GM19035 (cell line): Measurements from ENCODE around the gene CEP170B.
"Not testable (repeated sequence)": the region's sequence is repeated elsewhere in the genome, so short reads cannot be mapped to it uniquely, and the experiment has no call there.

Source experiments
- ATAC-seq: cut with Tn5 transposase; IDR thresholded peaks from one replicate; pipeline ENCODE4 v1.9.1; 2021; ENCODE audit not compliant: unreplicated experiment

The CEP170B gene

DNA sequence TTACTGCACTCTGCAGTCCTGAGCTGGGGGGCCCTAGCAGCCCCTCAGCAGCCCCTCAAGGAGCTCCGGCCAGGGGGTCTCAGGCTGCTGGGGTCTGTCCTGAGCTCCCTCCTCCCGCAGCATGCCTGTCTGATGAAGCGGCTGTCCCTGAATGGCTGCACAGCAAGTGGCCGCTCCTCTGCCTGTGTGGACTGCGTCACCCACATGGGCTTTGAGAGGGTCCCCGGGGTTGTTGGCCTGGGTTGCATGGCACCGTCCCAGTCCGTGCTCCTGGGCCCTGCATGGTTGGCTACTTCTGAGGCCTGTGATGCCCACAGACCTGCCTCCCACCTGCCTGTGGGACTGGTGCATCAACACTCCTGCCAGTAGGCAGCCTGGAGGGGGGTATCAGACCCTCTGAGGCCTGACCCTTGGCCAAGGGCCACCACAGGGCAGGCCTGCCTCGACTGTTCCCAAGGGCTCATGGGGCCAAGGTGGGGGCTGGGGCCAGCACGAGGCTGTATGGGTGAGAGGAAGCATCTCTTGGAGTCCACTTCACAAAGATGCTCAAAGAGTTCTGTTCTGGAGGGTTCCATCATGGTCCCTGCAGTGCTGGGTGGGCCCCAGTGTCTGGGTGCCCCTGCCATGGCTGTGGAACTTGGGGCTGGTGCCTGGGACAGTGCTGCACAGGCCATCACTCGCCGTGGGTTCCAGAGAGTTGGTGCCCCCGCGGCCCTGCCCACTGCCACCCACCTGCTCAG is 12.2 kb downstream of the CEP170B start:
- no peak for ATAC-seq

DNA sequence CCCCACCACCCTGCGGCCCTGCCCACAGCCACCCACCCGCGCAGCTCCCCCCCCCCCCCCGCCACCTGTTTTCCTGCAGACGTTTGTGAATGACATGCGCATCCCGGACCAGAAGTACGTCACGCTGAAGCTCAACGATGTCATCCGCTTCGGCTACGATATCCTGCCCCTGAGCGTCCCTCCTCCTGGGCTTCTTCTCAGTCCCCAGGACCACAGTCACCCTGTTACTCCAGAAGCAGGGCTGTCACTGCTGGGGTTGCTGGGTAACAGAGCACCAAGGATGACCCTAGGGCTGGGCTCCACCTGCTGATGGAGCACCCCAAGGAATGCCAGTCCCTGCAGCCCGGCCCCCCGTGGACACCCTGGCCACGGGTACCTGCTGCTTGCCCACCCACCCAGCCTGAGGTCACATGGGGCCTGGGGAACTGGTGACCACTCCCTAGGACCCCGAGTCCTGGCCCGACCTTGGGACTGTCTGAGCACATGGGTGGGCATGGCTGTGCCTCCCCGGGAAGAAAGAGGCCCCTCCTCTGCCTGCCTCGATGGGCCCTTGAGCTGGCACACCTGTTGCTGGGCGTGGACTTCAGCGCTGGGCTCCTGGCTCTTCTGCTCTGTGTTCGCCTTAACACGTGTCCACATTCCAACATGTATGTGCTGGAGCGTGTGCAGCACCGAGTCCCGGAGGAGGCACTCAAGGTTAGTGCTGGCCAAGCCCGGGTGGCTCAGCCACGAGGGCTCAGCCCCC is 12.9 kb downstream of the CEP170B start:
- no peak for ATAC-seq

DNA sequence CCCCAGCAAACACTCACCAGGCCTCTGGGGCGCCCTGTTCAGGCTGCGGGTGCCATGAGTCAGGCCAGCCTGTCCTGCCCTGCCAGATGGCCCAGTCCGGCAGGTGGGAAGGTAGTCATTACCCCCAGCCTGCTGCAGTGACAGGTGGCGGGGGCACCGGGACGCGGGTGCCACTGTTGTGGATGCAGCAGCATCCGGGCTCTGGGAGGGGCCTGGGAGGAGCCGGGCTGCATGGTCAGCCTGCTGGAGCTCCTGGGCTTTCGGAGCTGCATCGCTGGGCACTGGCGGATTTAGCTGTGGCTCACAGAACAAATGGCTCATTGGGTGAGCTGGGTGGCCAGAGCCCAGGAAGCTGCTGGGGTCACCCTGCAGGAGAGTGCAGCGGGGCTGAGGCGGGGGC is 13.5 kb downstream of the CEP170B start:
- ATAC-seq, result no peak

DNA sequence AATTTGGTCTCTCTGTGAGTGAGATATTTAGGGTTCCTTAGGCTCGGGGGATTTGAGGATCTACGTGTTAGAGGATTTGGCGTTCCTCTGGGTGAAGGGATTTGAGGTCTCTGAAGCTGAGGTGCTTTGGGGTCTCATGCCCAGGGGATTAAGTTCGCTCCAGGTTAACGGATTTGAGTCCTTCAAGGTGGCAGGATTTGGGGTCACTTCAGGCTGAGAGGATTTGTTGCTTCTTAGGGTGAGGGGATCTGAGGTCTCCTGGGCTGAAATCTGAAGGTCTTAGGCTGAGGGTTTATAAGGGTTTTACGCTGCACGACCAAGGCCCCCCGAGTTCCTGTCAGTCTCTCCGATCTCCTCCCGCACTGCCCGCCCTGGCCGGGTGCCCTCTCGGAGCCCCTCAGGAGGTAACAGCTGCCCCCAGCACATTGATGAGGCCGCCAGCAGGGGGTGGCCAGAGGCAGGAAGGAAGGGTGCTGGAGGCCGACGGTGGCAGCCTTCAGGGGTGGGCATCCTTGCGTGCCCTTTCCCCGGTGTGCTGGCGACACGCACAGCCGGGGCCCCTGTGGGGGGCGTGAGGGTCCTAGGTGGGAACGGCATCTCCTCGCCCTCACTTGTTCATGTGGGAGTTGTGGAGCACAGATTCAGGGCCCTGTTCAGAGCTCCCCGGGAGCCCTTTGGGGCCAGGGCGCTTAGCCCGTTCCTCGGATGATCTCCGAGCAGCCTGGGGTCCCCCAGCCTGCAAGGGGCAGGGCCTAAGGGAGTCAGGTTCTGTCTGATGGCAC is 14.3 kb downstream of the CEP170B start:
- no peak for ATAC-seq

DNA sequence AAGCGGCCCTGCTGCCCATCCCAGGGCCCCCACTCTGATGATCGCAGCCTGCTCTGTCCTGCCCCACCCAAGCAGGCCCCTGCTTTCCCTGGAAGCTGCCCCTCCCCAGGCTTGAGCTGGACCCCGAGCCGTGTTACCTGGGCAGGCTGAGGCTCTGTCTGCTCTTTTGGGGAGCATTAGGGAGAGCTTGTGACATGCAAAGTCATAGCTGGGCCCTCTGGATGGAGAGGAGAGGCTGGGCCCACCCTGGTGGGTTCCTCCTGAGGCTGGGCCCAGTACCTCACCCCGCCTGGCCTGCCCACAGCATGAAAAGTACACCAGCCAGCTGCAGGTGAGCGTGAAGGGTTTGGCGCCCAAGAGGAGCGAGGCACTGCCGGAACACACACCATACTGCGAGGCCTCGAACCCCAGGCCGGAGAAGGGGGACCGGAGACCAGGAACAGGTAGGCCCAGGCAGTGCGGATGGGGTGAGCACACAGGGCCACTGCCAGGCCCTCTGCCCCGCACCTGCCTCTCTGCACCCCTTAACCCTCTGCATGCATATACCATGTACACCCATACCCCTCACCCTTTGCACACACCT is 15.0 kb downstream of the CEP170B start:
- no peak for ATAC-seq

DNA sequence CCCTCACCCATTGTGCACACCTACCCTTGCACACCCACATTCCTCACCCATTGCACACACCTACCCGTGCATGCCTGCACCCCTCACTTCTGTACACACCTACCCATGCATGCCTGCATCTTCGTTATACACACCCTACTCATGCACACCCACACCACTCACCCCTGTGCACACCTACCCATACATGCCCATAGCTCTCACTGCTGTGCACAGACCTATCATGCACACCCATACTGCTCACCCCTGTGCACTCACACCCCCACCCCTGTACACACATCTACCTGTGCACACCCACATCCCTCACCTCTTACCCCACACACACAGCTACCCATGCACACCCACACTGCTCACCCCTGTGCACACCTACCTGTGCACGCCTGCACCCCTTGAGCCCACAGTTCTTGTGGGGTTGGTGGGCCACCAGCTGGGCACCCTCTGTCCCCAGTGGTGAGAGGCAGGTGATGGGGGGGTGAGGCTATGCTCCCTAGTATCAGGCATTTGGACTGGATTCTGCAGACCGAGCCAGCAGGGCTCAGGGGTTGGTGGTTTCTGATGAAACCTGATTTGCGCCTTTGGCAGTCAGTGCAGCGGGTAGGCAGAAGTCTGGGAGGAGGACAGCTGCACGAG is 15.6 kb downstream of the CEP170B start:
- ATAC-seq, result no peak

DNA sequence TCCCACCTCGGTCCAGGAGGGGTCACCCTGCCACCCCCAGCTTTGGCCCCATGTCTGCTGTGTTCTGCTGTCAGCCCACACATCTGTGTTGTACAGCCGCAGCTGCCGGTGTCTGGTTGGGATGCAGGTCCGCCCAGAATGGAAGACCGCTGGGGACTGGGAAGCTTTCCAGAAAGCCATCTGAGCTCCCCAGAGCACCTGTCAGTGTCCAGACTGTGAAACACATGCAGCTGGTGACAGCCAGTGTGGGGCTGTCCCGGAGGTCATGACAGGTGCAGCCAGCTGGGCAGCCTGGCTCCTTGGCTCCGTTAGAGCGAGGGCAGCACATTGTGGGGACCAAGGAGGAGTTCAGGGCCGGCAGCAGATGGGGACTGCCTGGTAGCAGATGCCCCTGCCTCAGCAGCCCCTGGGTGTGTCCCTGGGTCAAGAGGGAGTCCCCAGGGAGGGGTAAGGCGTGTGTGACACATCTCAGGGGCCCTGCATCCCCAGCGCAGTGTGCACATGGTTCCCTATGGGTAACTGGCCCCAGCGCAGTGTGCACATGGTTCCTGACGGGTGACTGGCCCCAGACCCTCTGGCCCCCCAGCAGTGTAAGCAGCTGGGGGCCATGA is 16.4 kb downstream of the CEP170B start:
- ATAC-seq, result no peak

DNA sequence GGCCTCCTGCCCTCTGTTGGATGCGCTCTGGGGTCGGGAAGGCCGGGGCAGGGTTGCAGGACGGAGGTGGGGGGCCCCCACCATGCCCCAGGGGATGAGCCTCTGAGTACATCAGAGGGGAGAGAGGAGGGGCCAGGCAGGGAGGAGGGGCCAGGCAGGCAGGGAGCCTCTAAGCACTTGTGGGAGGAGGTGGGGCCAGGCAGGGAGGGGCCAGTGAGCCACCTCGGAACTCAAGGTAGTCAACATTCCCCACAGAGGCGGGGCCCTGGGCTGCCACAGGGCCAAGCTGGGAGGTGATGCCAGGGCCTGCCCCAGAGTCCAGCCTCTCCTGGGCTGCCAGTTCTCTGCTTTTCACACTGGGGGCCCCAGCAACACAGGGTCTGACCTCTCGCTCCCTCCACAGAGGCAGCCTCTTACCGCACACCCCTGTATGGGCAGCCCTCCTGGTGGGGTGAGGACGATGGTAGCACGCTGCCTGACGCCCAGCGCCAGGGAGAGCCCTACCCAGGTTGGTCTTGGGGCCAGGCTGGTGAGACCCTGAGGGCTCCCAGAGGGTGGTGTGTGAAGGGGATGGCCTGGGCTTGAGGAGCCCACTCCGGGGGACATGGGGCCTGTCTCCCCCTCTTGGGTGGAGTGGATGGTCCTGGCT is 17.4 kb downstream of the CEP170B start:
- no peak for ATAC-seq

DNA sequence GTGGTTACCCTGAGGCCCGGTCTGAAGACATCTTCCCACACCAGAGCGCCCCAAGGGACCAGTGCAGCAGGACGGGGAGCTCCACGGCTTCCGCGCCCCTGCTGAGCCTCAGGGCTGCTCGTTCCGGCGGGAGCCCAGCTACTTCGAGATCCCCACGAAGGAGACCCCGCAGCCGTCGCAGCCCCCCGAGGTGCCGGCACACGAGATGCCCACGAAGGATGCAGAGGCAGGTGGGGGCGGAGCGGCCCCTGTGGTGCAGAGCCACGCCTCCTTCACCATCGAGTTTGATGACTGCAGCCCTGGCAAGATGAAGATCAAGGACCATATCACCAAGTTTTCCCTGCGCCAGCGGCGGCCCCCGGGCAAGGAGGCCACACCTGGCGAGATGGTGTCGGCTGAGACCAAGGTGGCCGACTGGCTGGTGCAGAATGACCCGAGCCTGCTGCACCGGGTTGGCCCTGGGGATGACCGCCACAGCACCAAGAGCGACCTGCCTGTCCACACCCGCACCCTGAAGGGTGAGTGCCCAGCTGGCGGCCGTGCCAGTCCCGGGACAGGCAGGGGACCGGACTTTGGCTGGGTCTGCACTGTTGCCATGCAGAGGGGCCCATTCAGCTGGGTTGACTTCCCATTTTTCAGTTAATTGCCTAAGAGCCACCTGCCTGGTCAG is 18.1 kb downstream of the CEP170B start:
- no peak for ATAC-seq

DNA sequence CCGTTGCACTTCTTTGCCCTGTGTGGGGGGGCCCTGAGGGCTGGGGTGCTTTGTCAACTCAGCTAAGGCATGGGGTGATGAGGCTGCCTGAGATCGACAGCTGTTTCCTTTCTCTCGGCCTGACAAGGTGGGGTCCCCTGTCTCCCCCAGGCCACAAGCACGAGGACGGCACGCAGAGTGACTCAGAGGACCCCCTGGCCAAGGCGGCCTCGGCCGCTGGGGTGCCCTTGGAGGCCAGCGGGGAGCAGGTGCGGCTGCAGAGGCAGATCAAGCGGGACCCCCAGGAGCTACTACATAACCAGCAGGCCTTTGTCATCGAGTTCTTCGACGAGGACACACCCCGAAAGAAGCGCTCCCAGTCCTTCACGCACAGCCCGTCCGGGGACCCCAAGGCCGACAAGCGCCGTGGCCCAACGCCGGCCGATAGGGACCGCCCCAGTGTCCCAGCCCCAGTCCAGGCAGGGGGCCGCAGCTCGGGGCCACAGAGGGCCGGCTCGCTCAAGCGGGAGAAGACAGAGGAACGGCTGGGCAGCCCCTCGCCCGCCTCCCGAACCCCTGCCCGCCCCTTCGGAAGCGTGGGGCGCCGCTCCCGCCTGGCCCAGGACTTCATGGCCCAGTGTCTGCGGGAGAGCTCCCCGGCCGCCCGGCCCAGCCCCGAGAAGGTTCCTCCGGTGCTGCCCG is 18.8 kb downstream of the CEP170B start:
- no peak for ATAC-seq

DNA sequence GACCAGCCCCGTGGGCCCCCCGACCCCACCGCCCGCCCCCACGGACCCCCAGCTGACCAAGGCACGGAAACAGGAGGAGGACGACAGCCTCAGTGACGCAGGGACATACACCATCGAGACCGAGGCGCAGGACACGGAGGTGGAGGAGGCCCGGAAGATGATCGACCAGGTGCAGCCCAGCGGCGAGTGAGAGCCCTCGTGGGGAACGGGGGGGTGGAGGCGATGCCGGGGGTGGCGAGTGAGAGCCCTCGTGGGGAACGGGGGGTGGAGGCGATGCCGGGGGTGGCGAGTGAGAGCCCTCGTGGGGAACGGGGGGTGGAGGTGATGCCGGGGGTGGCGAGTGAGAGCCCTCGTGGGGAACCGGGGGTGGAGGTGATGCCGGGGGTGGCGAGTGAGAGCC is 19.3 kb downstream of the CEP170B start:
- not testable (repeated sequence) for ATAC-seq

DNA sequence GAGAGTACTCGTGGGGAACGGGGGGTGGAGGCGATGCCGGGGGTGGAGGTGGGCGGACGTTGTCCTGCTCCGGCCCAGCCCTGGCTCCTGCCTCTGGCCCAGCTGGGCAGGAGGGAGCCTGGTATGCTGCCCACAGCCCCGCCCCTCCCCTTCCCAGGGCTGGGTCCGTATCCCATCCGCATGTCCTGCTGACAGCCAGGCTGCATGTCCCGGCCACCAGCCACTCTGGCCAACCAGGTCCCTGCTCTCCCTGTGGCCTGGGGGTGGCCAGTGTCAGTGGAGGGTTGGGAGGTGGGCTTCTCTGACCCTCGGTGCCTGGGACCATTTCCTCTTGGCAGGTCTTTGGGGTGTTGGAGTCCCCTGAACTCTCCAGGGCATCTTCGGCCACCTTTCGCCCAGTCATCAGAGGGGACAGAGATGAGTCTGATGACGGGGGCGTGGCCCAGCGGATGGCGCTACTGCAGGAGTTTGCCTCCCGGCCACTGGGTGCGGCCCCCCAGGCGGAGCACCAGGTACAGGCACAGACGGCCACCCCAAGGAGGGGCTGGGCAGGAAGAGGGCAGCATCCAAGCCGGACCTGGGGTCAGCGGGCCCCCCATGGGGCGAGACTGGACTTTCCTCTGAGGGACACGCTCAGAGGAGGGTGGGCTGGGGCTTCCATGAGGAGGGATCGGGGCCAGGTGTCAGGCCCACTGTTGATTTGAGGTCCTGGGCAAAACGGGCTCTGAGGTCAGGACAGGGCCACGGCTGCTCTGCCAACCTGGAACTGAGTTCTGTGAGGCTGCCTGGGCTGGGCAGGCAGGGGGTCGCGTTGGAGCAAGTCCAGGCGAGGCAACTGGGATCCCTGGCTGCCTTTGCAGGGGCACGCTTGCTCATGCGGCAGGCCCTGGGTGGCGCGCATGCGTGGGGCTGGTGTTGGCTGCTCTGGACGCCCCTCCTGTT is 20.2 kb downstream of the CEP170B start:
- ATAC-seq, result no peak

DNA sequence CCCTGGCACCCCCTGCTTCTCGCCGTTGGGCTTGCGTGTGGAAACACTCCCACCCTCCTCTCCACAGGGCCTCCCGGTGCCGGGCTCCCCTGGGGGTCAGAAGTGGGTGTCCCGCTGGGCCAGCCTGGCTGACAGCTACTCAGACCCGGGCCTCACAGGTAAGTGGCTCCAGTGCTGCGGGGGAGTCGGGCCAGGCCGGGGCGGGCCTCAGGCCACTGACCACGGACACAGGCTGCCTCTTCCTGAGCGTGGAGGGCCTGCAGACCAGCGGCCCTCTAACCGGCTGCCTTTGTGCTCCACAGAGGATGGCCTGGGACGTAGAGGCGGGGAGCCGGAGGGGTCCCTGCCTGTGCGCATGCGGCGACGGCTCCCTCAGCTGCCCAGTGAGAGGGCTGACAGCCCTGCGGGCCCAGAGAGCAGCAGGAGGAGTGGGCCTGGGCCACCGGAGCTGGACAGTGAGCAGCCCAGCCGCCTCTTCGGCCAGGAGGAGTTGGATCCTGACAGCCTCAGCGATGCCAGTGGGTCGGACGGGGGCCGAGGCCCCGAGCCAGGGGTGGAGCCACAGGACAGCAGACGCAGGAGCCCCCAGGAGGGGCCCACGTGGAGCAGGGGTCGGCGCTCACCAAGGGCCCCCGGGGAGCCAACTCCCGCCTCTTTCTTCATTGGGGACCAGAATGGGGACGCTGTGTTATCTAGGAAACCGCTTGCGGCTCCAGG is 21.1 kb downstream of the CEP170B start:
- ATAC-seq, result no peak

DNA sequence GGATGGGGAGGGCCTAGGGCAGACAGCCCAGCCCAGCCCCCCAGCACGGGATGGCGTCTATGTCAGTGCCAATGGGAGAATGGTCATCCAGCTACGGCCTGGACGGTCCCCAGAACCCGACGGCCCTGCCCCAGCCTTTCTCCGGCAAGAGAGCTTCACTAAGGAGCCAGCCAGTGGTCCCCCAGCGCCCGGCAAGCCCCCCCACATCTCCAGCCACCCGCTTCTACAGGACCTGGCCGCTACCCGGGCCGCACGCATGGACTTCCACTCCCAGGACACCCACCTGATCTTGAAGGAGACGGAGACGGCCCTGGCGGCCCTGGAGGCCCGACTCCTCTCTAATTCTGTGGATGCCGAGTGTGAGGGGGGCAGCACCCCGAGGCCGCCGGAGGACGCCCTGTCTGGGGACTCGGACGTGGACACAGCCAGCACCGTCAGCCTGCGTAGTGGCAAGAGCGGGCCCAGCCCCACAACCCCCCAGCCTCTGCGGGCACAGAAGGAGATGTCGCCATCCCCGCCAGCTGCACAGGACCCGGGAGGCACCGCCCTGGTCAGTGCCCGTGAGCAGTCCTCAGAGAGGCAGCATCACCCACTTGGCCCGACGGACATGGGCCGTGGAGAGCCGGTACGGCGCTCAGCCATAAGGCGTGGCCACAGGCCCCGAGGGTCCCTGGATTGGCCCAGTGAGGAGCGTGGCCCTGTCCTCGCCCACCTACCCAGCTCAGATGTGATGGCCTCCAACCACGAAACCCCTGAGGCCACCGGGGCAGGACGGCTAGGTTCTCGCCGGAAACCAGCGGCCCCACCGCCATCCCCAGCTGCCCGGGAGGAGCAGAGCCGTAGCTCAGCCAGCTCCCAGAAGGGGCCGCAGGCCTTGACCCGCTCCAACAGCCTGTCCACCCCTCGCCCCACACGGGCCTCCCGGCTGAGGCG is 21.9 kb downstream of the CEP170B start:
- ATAC-seq, result no peak

DNA sequence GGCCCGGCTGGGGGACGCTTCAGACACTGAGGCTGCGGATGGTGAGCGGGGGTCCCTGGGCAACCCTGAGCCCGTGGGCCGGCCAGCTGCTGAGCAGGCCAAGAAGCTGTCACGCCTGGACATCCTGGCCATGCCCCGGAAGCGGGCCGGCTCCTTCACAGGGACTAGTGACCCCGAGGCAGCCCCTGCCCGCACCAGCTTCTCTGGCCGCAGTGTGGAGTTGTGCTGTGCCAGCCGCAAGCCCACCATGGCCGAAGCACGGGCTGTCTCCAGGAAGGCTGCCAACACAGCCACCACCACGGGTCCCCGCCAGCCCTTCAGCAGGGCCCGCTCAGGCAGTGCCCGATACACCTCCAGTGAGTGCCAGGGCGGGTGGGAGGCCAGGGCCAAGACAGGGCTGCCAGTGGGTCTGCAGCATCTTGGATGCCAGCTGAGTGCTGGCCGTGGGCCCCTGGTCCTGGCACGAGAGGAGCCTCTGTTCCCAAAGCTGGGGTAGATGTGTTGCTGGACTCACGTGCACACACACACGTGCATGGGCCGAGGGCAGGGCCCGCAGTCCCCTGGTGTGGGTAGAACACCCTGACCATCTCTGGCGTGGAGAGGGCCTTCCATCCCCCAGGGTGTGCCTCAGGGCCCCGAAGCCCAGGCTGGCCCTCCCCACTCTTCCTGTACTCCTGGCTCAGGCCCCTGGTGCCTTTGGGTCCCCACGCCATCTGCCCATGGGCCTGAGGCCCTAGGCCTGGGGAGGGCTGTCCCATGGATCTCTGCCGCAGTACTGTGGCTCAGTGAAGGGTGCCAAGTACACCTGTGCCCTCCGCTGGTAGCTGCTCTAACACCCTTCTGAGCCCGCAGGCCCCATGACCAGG is 22.8 kb downstream of the CEP170B start:
- ATAC-seq, result no peak
